Purkinje cell (primary cell): Measurements from ENCODE around the gene ACAD8. TPM values are rescaled to one million over a fixed set of nuclear protein-coding genes. Genes with fewer than 3 reads are reported as not detected.

Experiments used
- polyA plus RNA-seq: library from polyadenylated mRNA; unstranded; fragments of >200 nt; fragmentation: Nextera tagmentation; gene quantifications from 2 replicates; pipeline ENCODE4 v1.2.1, GENCODE V29; 2014

Gene ACAD8
- polyA plus RNA-seq, result 31.1 and 39.1 TPM in 2 replicates

GRCh38 chr11:134253188-134253993, at the start of gene ACAD8, which contains the start of gene THYN1:
ACAD8 (plus strand) TSS chr11:134253568; CDS start chr11:134253601, 33 bp downstream.
THYN1 (minus strand) TSS chr11:134253352; CDS start chr11:134252882, 470 bp downstream.

GRCh38 chr11:134223836-134224709, 29.3 kb upstream of the ACAD8 start, which contains the start of the genes NCAPD3 and VPS26B:
NCAPD3 (minus strand) TSS chr11:134223967; CDS start chr11:134223926, 41 bp downstream.
VPS26B (plus strand) TSS chr11:134224671; CDS start chr11:134225123, 452 bp downstream.

GRCh38 chr11:134275534-134276395, 22.4 kb downstream of the ACAD8 start, which contains the start of gene GLB1L3:
GLB1L3 (plus strand) TSS chr11:134276379; CDS start chr11:134276741, 362 bp downstream.

Other genes starting within 250 kb of the ACAD8 start
- gene JAM3, start 184.5 kb upstream of the ACAD8 start, polyA plus RNA-seq, result 7.0 and 13.8 TPM in 2 replicates
- gene NCAPD3, start 29.6 kb upstream of the ACAD8 start, polyA plus RNA-seq, result 6.1 and 7.0 TPM in 2 replicates
- 64.4 and 73.2 TPM in 2 replicates for gene VPS26B, start 28.9 kb upstream of the ACAD8 start, polyA plus RNA-seq
- gene THYN1, start 216 bp upstream of the ACAD8 start, polyA plus RNA-seq, result 156 and 165 TPM in 2 replicates
- 0.59 and 0.69 TPM in 2 replicates for gene GLB1L3, start 22.8 kb downstream of the ACAD8 start, polyA plus RNA-seq
- 2.1 and 4.9 TPM in 2 replicates for gene GLB1L2, start 78.4 kb downstream of the ACAD8 start, polyA plus RNA-seq
- 24.6 and 25.4 TPM in 2 replicates for gene B3GAT1, start 158.7 kb downstream of the ACAD8 start, polyA plus RNA-seq